HCT116 (cell line): ENCODE data around the gene KSR2. TPM values are rescaled to one million over a fixed set of nuclear protein-coding genes. Genes with fewer than 3 reads are reported as not detected.
"Not testable (repeated sequence)": the region's sequence is repeated elsewhere in the genome, so short reads cannot be mapped to it uniquely, and the experiment has no call there.

Experiments
- ATAC-seq: fragments of 200-7000 bp; cut with Tn5 transposase; 2 replicates; pipeline ENCODE4 v1.9.1; 2020; ENCODE audit warnings: mild to moderate bottlenecking, moderate library complexity
- BruUV-seq: library from RNA; stranded (reverse); fragments of 400-500 nt; replicated peaks from 2 replicates; lab custom pipeline; 2021; lab: Mats Ljungman, UMichigan
- CTCF ChIA-PET: fragments of 300-600 bp; sonication (Branson Sonifier 250); formaldehyde crosslinking; loops from one replicate; lab custom pipeline; 2021; ENCODE audit warnings: antibody characterized with exemption; lab: Charles Lee
- POLR2A ChIA-PET: fragments of 300-600, 350-600 bp; sonication (Branson Sonifier 250); formaldehyde crosslinking; loops from one replicate; lab custom pipeline; 2021; ENCODE audit warnings: antibody characterized with exemption; lab: Charles Lee
- RAD21 ChIA-PET, 2 experiments: fragments of 300-600 bp; sonication (Branson Sonifier 250); formaldehyde crosslinking; loops; one replicate each; lab custom pipeline; 2023; ENCODE audit warnings: low total read pairs in 2 of 2; ENCODE audit not compliant: uncharacterized antibody in 2 of 2, unreplicated experiment in 2 of 2, low non-redundant PET in 1 of 2; lab: Charles Lee
- DNase-seq: peaks from one replicate; pipeline ENCODE4 v3.0.0-alpha.2; 2010; ENCODE audit warnings: low read depth, low spot score
- H2AFZ ChIP-seq: fragments of 200-600 bp; shearing (Covaris generic), sonication (generic); 2 replicates; pipeline ENCODE4 v1.6.1; 2017; ENCODE audit warnings: low read depth, mixed run types, mixed read lengths, antibody characterized with exemption, low read length; ENCODE audit not compliant: poor library complexity, severe bottlenecking
- H3K27ac ChIP-seq: 2 replicates; pipeline ENCODE4 v1.5.1; 2012; ENCODE audit warnings: low read depth, low read length
- H3K27me3 ChIP-seq: fragments of 200-600 bp; sonication (generic); 2 replicates; pipeline ENCODE4 v1.6.1; 2016; ENCODE audit warnings: mixed run types, low read length, mixed read lengths; ENCODE audit not compliant: insufficient read depth
- H3K36me3 ChIP-seq, 2 experiments: fragments of 200-500 bp in 1 of 2; fragments of 200-600 bp in 1 of 2; sonication (Bioruptor generic) in 1 of 2; sonication (generic) in 1 of 2; 2 replicates each; pipeline versions ENCODE4 v1.5.1 to v1.6.1; 2014 to 2016; ENCODE audit warnings: low read length in 2 of 2, inconsistent platforms in 1 of 2, mixed read lengths in 1 of 2, mixed run types in 1 of 2; ENCODE audit not compliant: insufficient read depth in 2 of 2, control insufficient read depth in 1 of 2
- H3K4me1 ChIP-seq, 2 experiments: fragments of 200-600 bp in 1 of 2; sonication (generic) in 1 of 2; 2 replicates each; pipeline versions ENCODE4 v1.5.1 to v1.6.1; 2012 to 2017; ENCODE audit warnings: low read length in 2 of 2, inconsistent platforms in 1 of 2, mild to moderate bottlenecking in 1 of 2, mixed read lengths in 1 of 2, mixed run types in 1 of 2, moderate library complexity in 1 of 2; ENCODE audit not compliant: insufficient read depth in 2 of 2, control insufficient read depth in 1 of 2
- H3K4me2 ChIP-seq: fragments of 200-600 bp; sonication (generic); 2 replicates; pipeline ENCODE4 v1.6.1; 2017; ENCODE audit warnings: mixed run types, low read length, mixed read lengths
- H3K4me3 ChIP-seq, 2 experiments: fragments of 200-600 bp in 1 of 2; sonication (generic) in 1 of 2; replicated peaks in 1 of 2; 2 replicates each; pipeline ENCODE4 v1.5.1; 2011 to 2016; ENCODE audit warnings: low read length in 2 of 2, control low read depth in 1 of 2, low read depth in 1 of 2, mild to moderate bottlenecking in 1 of 2, mixed read lengths in 1 of 2, mixed run types in 1 of 2
- H3K79me2 ChIP-seq: fragments of 200-600 bp; sonication (generic); 2 replicates; pipeline ENCODE4 v1.6.1; 2017; ENCODE audit warnings: mild to moderate bottlenecking, mixed run types, low read length, moderate library complexity, mixed read lengths; ENCODE audit not compliant: insufficient read depth
- H3K9ac ChIP-seq: fragments of 200-600 bp; sonication (generic); 2 replicates; pipeline ENCODE4 v1.6.1; 2016; ENCODE audit warnings: low read length, mixed read lengths
- H3K9me2 ChIP-seq: fragments of 200-600 bp; sonication (generic), shearing (Covaris generic); 2 replicates; pipeline ENCODE4 v1.6.1; 2017; ENCODE audit warnings: mixed run types, mild to moderate bottlenecking, moderate library complexity; ENCODE audit not compliant: insufficient read depth
- H3K9me3 ChIP-seq, 2 experiments: fragments of 200-500 bp in 1 of 2; fragments of 200-600 bp in 1 of 2; sonication (Bioruptor generic) in 1 of 2; sonication (generic) in 1 of 2; 2 replicates each; pipeline ENCODE4 v1.6.1; 2014 to 2017; ENCODE audit warnings: low read length in 2 of 2, mixed read lengths in 2 of 2, inconsistent platforms in 1 of 2, low read depth in 1 of 2, mild to moderate bottlenecking in 1 of 2, mixed run types in 1 of 2, moderate library complexity in 1 of 2; ENCODE audit not compliant: control insufficient read depth in 1 of 2, insufficient read depth in 1 of 2
- H4K20me1 ChIP-seq: fragments of 200-600 bp; sonication (generic), shearing (Covaris generic); 2 replicates; pipeline ENCODE4 v1.6.1; 2017; ENCODE audit warnings: mixed run types, mild to moderate bottlenecking, moderate library complexity; ENCODE audit not compliant: insufficient read depth
- CEBPB ChIP-seq: IDR thresholded peaks from 2 replicates; pipeline ENCODE4 v1.6.1; 2012; ENCODE audit warnings: low read depth
- CTCF ChIP-seq, 3 experiments: fragments of 200-600 bp in 1 of 3; sonication (generic) in 1 of 3; IDR thresholded peaks in 2 of 3; conservative IDR thresholded peaks in 1 of 3; 2 replicates each; pipeline ENCODE4 v1.5.1; 2012 to 2017; ENCODE audit warnings: low read depth in 2 of 3, low read length in 2 of 3, antibody characterized with exemption in 1 of 3, borderline replicate concordance in 1 of 3, control low read depth in 1 of 3, mild to moderate bottlenecking in 1 of 3, mixed read lengths in 1 of 3, mixed run types in 1 of 3, moderate library complexity in 1 of 3; ENCODE audit not compliant: insufficient read depth in 1 of 3
- EGR1 ChIP-seq: IDR thresholded peaks from 2 replicates; pipeline ENCODE4 v1.6.1; 2012; ENCODE audit warnings: low read depth
- EZH2 ChIP-seq: fragments of 200-600 bp; sonication (generic); IDR thresholded peaks from 2 replicates; pipeline ENCODE4 v1.6.1; 2017; ENCODE audit warnings: antibody characterized with exemption, mixed run types
- EZH2phosphoT487 ChIP-seq: fragments of 200-600 bp; IDR thresholded peaks from 2 replicates; pipeline ENCODE4 v1.6.1; 2018; ENCODE audit warnings: antibody characterized with exemption, borderline replicate concordance
- FOSL1 ChIP-seq: IDR thresholded peaks from 2 replicates; pipeline ENCODE4 v1.6.1; 2012; ENCODE audit warnings: low read depth
- MAX ChIP-seq: IDR thresholded peaks from 2 replicates; pipeline ENCODE4 v1.6.1; 2012
- POLR2A ChIP-seq: IDR thresholded peaks from 2 replicates; pipeline ENCODE4 v1.7.0; 2011; ENCODE audit warnings: borderline replicate concordance; ENCODE audit not compliant: insufficient read depth, insufficient read length; ENCODE audit errors: extremely low read depth
- POLR2AphosphoS5 ChIP-seq: IDR thresholded peaks from 2 replicates; pipeline ENCODE4 v1.6.1; 2011; ENCODE audit warnings: mild to moderate bottlenecking, low read depth, low read length, moderate library complexity
- RAD21 ChIP-seq: IDR thresholded peaks from 2 replicates; pipeline ENCODE4 v1.6.1; 2012; ENCODE audit warnings: low read depth, mild to moderate bottlenecking
- REST ChIP-seq: IDR thresholded peaks from 2 replicates; pipeline ENCODE4 v1.6.1; 2012; ENCODE audit warnings: low read depth
- SIN3A ChIP-seq: IDR thresholded peaks from 2 replicates; pipeline ENCODE4 v1.6.1; 2012; ENCODE audit warnings: low read depth
- SRF ChIP-seq: IDR thresholded peaks from 2 replicates; pipeline ENCODE4 v1.6.1; 2012; ENCODE audit warnings: low read depth
- YY1 ChIP-seq: IDR thresholded peaks from 2 replicates; pipeline ENCODE4 v1.6.1; 2011; ENCODE audit warnings: low read length, low read depth, moderate library complexity, mild to moderate bottlenecking; ENCODE audit not compliant: insufficient replicate concordance; ENCODE audit errors: extremely low read depth
- ZFX ChIP-seq: fragments of 450-650 bp; IDR thresholded peaks from 2 replicates; pipeline ENCODE4 v1.6.1; 2017
- ZNF274 ChIP-seq: fragments of 200-500 bp; sonication (Bioruptor generic); IDR thresholded peaks from 2 replicates; pipeline ENCODE4 v1.6.1; 2014; ENCODE audit warnings: mild to moderate bottlenecking, low read depth, low read length, inconsistent platforms
- intact Hi-C: fragments of 100-400 bp; cut with micrococcal nuclease; formaldehyde crosslinking; loops from 2 replicates; pipeline ENCODE4 v1.10.0; 2022
- total RNA-seq: library from RNA; stranded (reverse); gene quantifications from one replicate; pipeline ENCODE4 v1.2.1, GENCODE V29; 2021; ENCODE audit not compliant: unreplicated experiment

The KSR2 gene
- total RNA-seq, 1 experiment from 2014 or later: 10.1 TPM

- H3K4me1 ChIP-seq, H3K4me2 ChIP-seq, CTCF ChIA-PET, H3K9me3 ChIP-seq, H3K9ac ChIP-seq, H4K20me1 ChIP-seq, DNase-seq, intact Hi-C loops, H3K27ac ChIP-seq, H3K9me2 ChIP-seq, POLR2A ChIA-PET, H3K79me2 ChIP-seq, BruUV-seq, RAD21 ChIA-PET, H3K27me3 ChIP-seq, ATAC-seq, H3K4me3 ChIP-seq, H2AFZ ChIP-seq, H3K36me3 ChIP-seq: not testable (repeated sequence)
Measured at GRCh38 chr12:117746358-117746757, 222.4 kb downstream of the KSR2 start.

- Histone ChIP-seq H3K9me2 (no peaks in the 10 kb centered on the region), H3K4me3 (no peak overlapping the region), H3K9me3 (no peaks in the 10 kb centered on the region), H4K20me1 (no peaks in the 10 kb centered on the region; the same call in 1 of the 2 replicates), H3K4me1 (no peaks in the 10 kb centered on the region), H2AFZ (no peak overlapping the region), H3K9ac (no peak overlapping the region)
- POLR2A ChIA-PET: no interaction called here
- ATAC-seq: no peak
- CTCF ChIA-PET: no interaction called here
- TF ChIP-seq CEBPB: no peak
- TF ChIP-seq YY1: no peak
- no peak for TF ChIP-seq REST
- no peak for TF ChIP-seq SIN3A
- TF ChIP-seq POLR2AphosphoS5: no peak
- no peak for TF ChIP-seq SRF
- no peak for TF ChIP-seq EZH2phosphoT487
- TF ChIP-seq ZNF274: no peak
- no peak for TF ChIP-seq EGR1
- TF ChIP-seq RAD21: no peak
- no peak for TF ChIP-seq FOSL1
- TF ChIP-seq CTCF (IDR thresholded peaks at IDR 0.05 in 2 of 3, conservative IDR thresholded peaks at IDR 0.05 in 1 of 3; ENCODE audit: borderline replicate concordance in 1 of 3, insufficient read depth in 1 of 3, low read depth in 2 of 3, low read length in 2 of 3): no peak
- no peak for TF ChIP-seq EZH2
- no peak for TF ChIP-seq MAX
- TF ChIP-seq POLR2A: no peak
- no peak for TF ChIP-seq ZFX
- TF ChIP-seq, all 23 proteins: peak for 0
- DNase-seq: no peak
- intact Hi-C loops: no loop called here
- no TSS peak for BruUV-seq
- no peaks in the 10 kb centered on the region for H3K36me3 ChIP-seq
- H3K27me3 ChIP-seq: no peaks in the 10 kb centered on the region
- RAD21 ChIA-PET: no interaction called here
- H3K27ac ChIP-seq: no peak overlapping the region
- H3K4me2 ChIP-seq: no peak overlapping the region
- no peaks in the 10 kb centered on the region for H3K79me2 ChIP-seq
Measured at GRCh38 chr12:117744418-117744817, 224.4 kb downstream of the KSR2 start.
